ENCODE data around the gene CTNNB1. TPM values are rescaled to one million over a fixed set of nuclear protein-coding genes. Genes with fewer than 3 reads are reported as not detected.

The CTNNB1 gene
- total and polyA plus RNA-seq, 3 experiments from 2014 or later, result 54.4 to 166 (median 156) TPM

- no peak for DNase-seq
- Histone ChIP-seq H3K4me1 (ENCODE audit: insufficient read depth, low read length) (no peaks in the 10 kb centered on the region), H3K4me3 (ENCODE audit: low read length) (no peak overlapping the region), H3K36me3 (ENCODE audit: insufficient read depth, low read length) (peaks cover 31% of the 10 kb centered on the region), H3K27me3 (ENCODE audit: insufficient read depth, low read length, poor library complexity, severe bottlenecking) (no peaks in the 10 kb centered on the region), H3K9me3 (ENCODE audit: low read length) (no peaks in the 10 kb centered on the region), H3K27ac (ENCODE audit: low read depth, low read length) (no peak overlapping the region)
- H3K9me3 Mint-ChIP-seq, result no peaks in the 10 kb centered on the region
- H3K36me3 Mint-ChIP-seq, result peaks cover 16 to 66% (median 23%) of the 10 kb centered on the region in 3 donors
- H3K4me3 Mint-ChIP-seq, result no peak overlapping the region
- H3K4me1 Mint-ChIP-seq, result peaks cover 0 to 2% (median 0%) of the 10 kb centered on the region in 3 donors
- H3K27me3 Mint-ChIP-seq, result no peaks in the 10 kb centered on the region
- ChIA-PET CTCF (interaction anchor here (1.3 kb wide), 1 partner anchor 31 kb away, joined by 3 read pairs; no protein-coding TSS in a partner anchor), POLR2A (no interaction called here)
- H3K27ac Mint-ChIP-seq, result peak overlapping the region in 3 of 8 donors; percentile 4 to 30 (median 9)
Observed at GRCh38 chr3:41241161-41241560, 41.9 kb downstream of the CTNNB1 start.

- Mint-ChIP-seq H3K27me3 (no peaks in the 10 kb centered on the region), H3K4me1 (peaks cover 0 to 2% (median 0%) of the 10 kb centered on the region in 3 donors), H3K9me3 (no peaks in the 10 kb centered on the region), H3K36me3 (peaks cover 13 to 59% (median 23%) of the 10 kb centered on the region in 3 donors), H3K27ac (peak overlapping the region in 5 of 8 donors; percentile 4 to 45 (median 13)), H3K4me3 (no peak overlapping the region)
- no peak for DNase-seq
- POLR2A ChIA-PET, result no interaction called here
- H3K9me3 ChIP-seq (ENCODE audit: low read length), result no peaks in the 10 kb centered on the region
- H3K4me3 ChIP-seq (ENCODE audit: low read length), result no peak overlapping the region
- no peak overlapping the region for H3K27ac ChIP-seq (ENCODE audit: low read depth, low read length)
- CTCF ChIA-PET, result interaction anchor here (1.3 kb wide), 1 partner anchor 32 kb away, joined by 3 read pairs; no protein-coding TSS in a partner anchor
- peaks cover 24% of the 10 kb centered on the region for H3K36me3 ChIP-seq (ENCODE audit: insufficient read depth, low read length)
- no peaks in the 10 kb centered on the region for H3K27me3 ChIP-seq (ENCODE audit: insufficient read depth, low read length, poor library complexity, severe bottlenecking)
- H3K4me1 ChIP-seq (ENCODE audit: insufficient read depth, low read length), result no peaks in the 10 kb centered on the region
Observed at GRCh38 chr3:41241800-41242571, 42.7 kb downstream of the CTNNB1 start.

DNA sequence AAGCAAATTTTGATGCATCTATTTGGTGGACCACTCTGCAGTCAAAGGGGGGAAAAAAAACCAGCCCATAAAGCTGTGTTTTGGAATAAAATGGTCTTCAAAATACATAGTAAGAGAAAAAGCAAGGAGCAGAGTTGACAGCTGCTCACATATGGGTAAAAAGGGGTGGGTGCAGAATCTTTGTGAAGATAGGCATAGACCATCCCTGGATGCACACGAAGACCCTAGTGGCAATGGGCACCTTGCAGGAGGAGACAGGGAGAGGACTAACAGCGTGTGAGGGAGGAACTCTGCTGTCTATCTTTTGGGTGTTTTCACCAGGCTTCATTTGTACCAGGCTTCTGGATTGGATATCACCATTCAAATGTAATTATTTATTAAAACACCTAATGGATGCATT is 43.9 kb downstream of the CTNNB1 start:
- peaks cover 12% of the 10 kb centered on the region for H3K36me3 ChIP-seq (ENCODE audit: insufficient read depth, low read length)
- peak overlapping the region in 3 of 8 donors; percentile 7 to 49 (median 9) for H3K27ac Mint-ChIP-seq
- H3K4me3 ChIP-seq (ENCODE audit: low read length), result no peak overlapping the region
- DNase-seq, result no peak
- CTCF ChIA-PET, result no interaction called here
- no peak overlapping the region for H3K4me3 Mint-ChIP-seq
- H3K4me1 ChIP-seq (ENCODE audit: insufficient read depth, low read length), result no peaks in the 10 kb centered on the region
- no peak overlapping the region for H3K27ac ChIP-seq (ENCODE audit: low read depth, low read length)
- no peaks in the 10 kb centered on the region for H3K27me3 ChIP-seq (ENCODE audit: insufficient read depth, low read length, poor library complexity, severe bottlenecking)
- H3K36me3 Mint-ChIP-seq, result peaks cover 6 to 47% (median 16%) of the 10 kb centered on the region in 3 donors
- POLR2A ChIA-PET, result no interaction called here
- H3K27me3 Mint-ChIP-seq, result no peaks in the 10 kb centered on the region
- no peaks in the 10 kb centered on the region for H3K4me1 Mint-ChIP-seq
- H3K9me3 Mint-ChIP-seq, result no peaks in the 10 kb centered on the region
- H3K9me3 ChIP-seq (ENCODE audit: low read length), result no peaks in the 10 kb centered on the region

- Mint-ChIP-seq H3K4me3 (no peak overlapping the region), H3K36me3 (peaks cover 0 to 32% (median 9%) of the 10 kb centered on the region in 3 donors), H3K4me1 (no peaks in the 10 kb centered on the region), H3K27me3 (no peaks in the 10 kb centered on the region), H3K27ac (peak overlapping the region in 5 of 8 donors; percentile 10 to 80 (median 35)), H3K9me3 (no peaks in the 10 kb centered on the region)
- H3K9me3 ChIP-seq (ENCODE audit: low read length), result no peaks in the 10 kb centered on the region
- no peak overlapping the region for H3K27ac ChIP-seq (ENCODE audit: low read depth, low read length)
- no peak overlapping the region for H3K4me3 ChIP-seq (ENCODE audit: low read length)
- POLR2A ChIA-PET, result interaction anchor here (1.3 kb wide), 1 partner anchor 45 kb away, joined by 6 read pairs; the partner anchor contains the start of gene CTNNB1
- no peak for DNase-seq
- H3K36me3 ChIP-seq (ENCODE audit: insufficient read depth, low read length), result no peaks in the 10 kb centered on the region
- CTCF ChIA-PET, result interaction anchor here (1.5 kb wide), 1 partner anchor 49 kb away, joined by 4 read pairs; no protein-coding TSS in a partner anchor
- no peaks in the 10 kb centered on the region for H3K27me3 ChIP-seq (ENCODE audit: insufficient read depth, low read length, poor library complexity, severe bottlenecking)
- H3K4me1 ChIP-seq (ENCODE audit: insufficient read depth, low read length), result no peaks in the 10 kb centered on the region
Observed at GRCh38 chr3:41244620-41245336, 45.5 kb downstream of the CTNNB1 start.

- Mint-ChIP-seq H3K27ac (peak overlapping the region in 1 of 8 donors; percentile 87), H3K4me1 (no peaks in the 10 kb centered on the region), H3K36me3 (peaks cover 7 to 9% (median 9%) of the 10 kb centered on the region in 3 donors), H3K4me3 (no peak overlapping the region), H3K9me3 (no peaks in the 10 kb centered on the region), H3K27me3 (no peaks in the 10 kb centered on the region)
- no peaks in the 10 kb centered on the region for H3K9me3 ChIP-seq (ENCODE audit: low read length)
- ChIA-PET CTCF (interaction anchor here (0.7 kb wide), 1 partner anchor 34 kb away, joined by 3 read pairs; no protein-coding TSS in a partner anchor), POLR2A (no interaction called here)
- H3K4me3 ChIP-seq (ENCODE audit: low read length), result no peak overlapping the region
- H3K27ac ChIP-seq (ENCODE audit: low read depth, low read length), result no peak overlapping the region
- no peaks in the 10 kb centered on the region for H3K4me1 ChIP-seq (ENCODE audit: insufficient read depth, low read length)
- H3K36me3 ChIP-seq (ENCODE audit: insufficient read depth, low read length), result no peaks in the 10 kb centered on the region
- no peak for DNase-seq
- H3K27me3 ChIP-seq (ENCODE audit: insufficient read depth, low read length, poor library complexity, severe bottlenecking), result no peaks in the 10 kb centered on the region
Observed at GRCh38 chr3:41247055-41248004, 48.0 kb downstream of the CTNNB1 start.

DNA sequence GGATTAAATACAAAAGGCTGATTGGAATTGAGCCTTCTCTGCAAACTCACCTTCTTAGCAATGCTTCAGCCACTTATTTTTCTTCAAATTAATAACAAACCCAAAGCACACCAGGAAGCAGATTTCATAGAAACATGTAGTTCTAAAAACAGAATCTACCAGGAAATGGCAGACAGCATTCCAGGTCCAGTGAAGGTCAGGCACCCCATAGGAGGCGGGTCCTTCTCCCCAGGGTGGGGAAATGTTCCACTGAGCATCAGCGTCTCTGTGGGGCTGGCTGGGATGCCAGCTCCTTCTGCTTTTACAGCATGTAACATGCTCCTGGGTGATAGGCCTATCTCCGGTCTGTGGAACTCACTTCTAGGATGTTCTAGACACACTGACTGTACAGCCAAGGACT is 49.2 kb downstream of the CTNNB1 start:
- ChIA-PET POLR2A (no interaction called here), CTCF (no interaction called here)
- Histone ChIP-seq H3K27ac (ENCODE audit: low read depth, low read length) (no peak overlapping the region), H3K4me1 (ENCODE audit: insufficient read depth, low read length) (no peaks in the 10 kb centered on the region), H3K27me3 (ENCODE audit: insufficient read depth, low read length, poor library complexity, severe bottlenecking) (no peaks in the 10 kb centered on the region), H3K4me3 (ENCODE audit: low read length) (no peak overlapping the region), H3K9me3 (ENCODE audit: low read length) (no peaks in the 10 kb centered on the region), H3K36me3 (ENCODE audit: insufficient read depth, low read length) (no peaks in the 10 kb centered on the region)
- Mint-ChIP-seq H3K9me3 (peaks cover 0 to under 1% (median 0%) of the 10 kb centered on the region in 5 donors), H3K4me3 (no peak overlapping the region), H3K27me3 (no peaks in the 10 kb centered on the region), H3K4me1 (no peaks in the 10 kb centered on the region), H3K36me3 (peaks cover 9 to 13% (median 9%) of the 10 kb centered on the region in 3 donors), H3K27ac (peak overlapping the region in 1 of 8 donors; percentile 65)
- DNase-seq, result no peak

DNA sequence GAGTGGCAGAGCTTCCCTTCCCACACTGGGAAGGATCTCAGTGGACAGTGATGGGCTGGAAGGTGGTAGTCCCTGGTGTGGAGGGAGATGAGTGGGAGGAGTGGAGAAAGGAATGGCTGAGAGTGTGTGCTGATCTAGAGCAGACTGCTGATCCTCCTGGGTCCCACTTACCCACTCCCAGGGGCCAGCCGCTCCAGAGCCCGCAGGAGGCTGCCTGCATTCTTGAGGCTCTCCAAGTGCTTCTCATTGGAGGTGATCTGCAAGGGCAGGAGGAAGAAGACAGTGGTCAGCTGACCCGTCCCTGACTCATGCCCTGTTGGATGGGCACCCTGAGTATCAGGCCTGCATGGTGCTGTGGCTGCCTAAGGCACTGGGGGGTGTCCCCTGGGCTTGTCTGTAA is 50.0 kb downstream of the CTNNB1 start:
- CTCF ChIA-PET, result no interaction called here
- Histone ChIP-seq H3K27me3 (ENCODE audit: insufficient read depth, low read length, poor library complexity, severe bottlenecking) (no peaks in the 10 kb centered on the region), H3K9me3 (ENCODE audit: low read length) (no peaks in the 10 kb centered on the region), H3K36me3 (ENCODE audit: insufficient read depth, low read length) (no peaks in the 10 kb centered on the region), H3K4me1 (ENCODE audit: insufficient read depth, low read length) (no peaks in the 10 kb centered on the region), H3K4me3 (ENCODE audit: low read length) (no peak overlapping the region), H3K27ac (ENCODE audit: low read depth, low read length) (no peak overlapping the region)
- Mint-ChIP-seq H3K27ac (no peak overlapping the region), H3K9me3 (peaks cover 0 to 2% (median 0%) of the 10 kb centered on the region in 5 donors), H3K4me3 (no peak overlapping the region), H3K36me3 (peaks cover 9 to 19% (median 9%) of the 10 kb centered on the region in 3 donors), H3K4me1 (no peaks in the 10 kb centered on the region), H3K27me3 (no peaks in the 10 kb centered on the region)
- POLR2A ChIA-PET, result no interaction called here
- DNase-seq, result no peak
